Astrocyte (in vitro differentiated cells and primary cell): Measurements from ENCODE around the gene CNTNAP2. TPM values are rescaled to one million over a fixed set of nuclear protein-coding genes. Genes with fewer than 3 reads are reported as not detected.

Experiments
- DNase-seq: peaks from one replicate; pipeline ENCODE4 v3.0.0-alpha.2; 2010; ENCODE audit warnings: low read depth
- FAIRE-seq: peaks from 2 replicates; lab custom pipeline; 2011; peaks lifted over from hg19 to GRCh38; lab: Jason Lieb, UNC
- H2AFZ ChIP-seq: 2 replicates; pipeline ENCODE4 v1.6.0; 2012; ENCODE audit warnings: low read depth, low read length, inconsistent platforms
- H3K27ac ChIP-seq: 2 replicates; pipeline ENCODE4 v1.5.1; 2011; ENCODE audit warnings: low read depth, low read length, inconsistent platforms
- H3K27me3 ChIP-seq: 2 replicates; pipeline ENCODE4 v1.6.0; 2011; ENCODE audit warnings: low read length, inconsistent platforms; ENCODE audit not compliant: insufficient read depth
- H3K36me3 ChIP-seq: 2 replicates; pipeline ENCODE4 v1.5.1; 2011; ENCODE audit warnings: low read length, inconsistent platforms; ENCODE audit not compliant: insufficient read depth
- H3K4me1 ChIP-seq: 2 replicates; pipeline ENCODE4 v1.5.1; 2011; ENCODE audit warnings: low read length, inconsistent platforms; ENCODE audit not compliant: insufficient read depth
- H3K4me2 ChIP-seq: 2 replicates; pipeline ENCODE4 v1.6.0; 2012; ENCODE audit warnings: low read length, inconsistent platforms
- H3K4me3 ChIP-seq: 2 replicates; pipeline ENCODE4 v1.5.1; 2011; ENCODE audit warnings: low read depth, mild to moderate bottlenecking, low read length, inconsistent platforms; ENCODE audit not compliant: insufficient read depth
- H3K79me2 ChIP-seq: 2 replicates; pipeline ENCODE4 v1.6.0; 2012; ENCODE audit warnings: mild to moderate bottlenecking, low read length, inconsistent platforms; ENCODE audit not compliant: insufficient read depth
- H3K9ac ChIP-seq: 2 replicates; pipeline ENCODE4 v1.6.0; 2012; ENCODE audit warnings: mild to moderate bottlenecking, low read length, inconsistent platforms
- H3K9me3 ChIP-seq: 2 replicates; pipeline ENCODE4 v1.5.1; 2012; ENCODE audit warnings: low read depth, mild to moderate bottlenecking, low read length, inconsistent platforms; ENCODE audit not compliant: insufficient read depth
- H4K20me1 ChIP-seq: 2 replicates; pipeline ENCODE4 v1.6.0; 2012; ENCODE audit warnings: low read length, inconsistent platforms; ENCODE audit not compliant: insufficient read depth
- H3K27ac Mint-ChIP-seq: one replicate; pipeline ENCODE4 v1.8.0; 2021; ENCODE audit warnings: mild to moderate bottlenecking, mixed read lengths; ENCODE audit not compliant: unreplicated experiment
- H3K27me3 Mint-ChIP-seq: one replicate; pipeline ENCODE4 v1.8.0; 2021; ENCODE audit warnings: low read depth, mixed read lengths; ENCODE audit not compliant: unreplicated experiment
- H3K36me3 Mint-ChIP-seq: one replicate; pipeline ENCODE4 v1.8.0; 2021; ENCODE audit warnings: low read depth, mixed read lengths; ENCODE audit not compliant: unreplicated experiment
- H3K4me1 Mint-ChIP-seq: one replicate; pipeline ENCODE4 v1.8.0; 2021; ENCODE audit warnings: low read depth, mixed read lengths; ENCODE audit not compliant: unreplicated experiment
- H3K4me3 Mint-ChIP-seq: one replicate; pipeline ENCODE4 v1.8.0; 2021; ENCODE audit warnings: mild to moderate bottlenecking, moderate library complexity, mixed read lengths; ENCODE audit not compliant: unreplicated experiment
- H3K9me3 Mint-ChIP-seq: one replicate; pipeline ENCODE4 v1.8.0; 2021; ENCODE audit warnings: mild to moderate bottlenecking, mixed read lengths; ENCODE audit not compliant: unreplicated experiment
- CTCF ChIP-seq: IDR thresholded peaks from 2 replicates; pipeline ENCODE4 v1.5.1; 2011; ENCODE audit warnings: low read depth, mild to moderate bottlenecking, inconsistent platforms, low read length, moderate library complexity; ENCODE audit not compliant: insufficient read depth
- EZH2 ChIP-seq: IDR thresholded peaks from 2 replicates; pipeline ENCODE4 v1.6.1; 2012; ENCODE audit warnings: mild to moderate bottlenecking, low read length, inconsistent platforms; ENCODE audit not compliant: insufficient read depth
- total RNA-seq: library from RNA; stranded (reverse); gene quantifications from 2 replicates; pipeline ENCODE4 v1.2.1, GENCODE V29; 2021

CNTNAP2 gene
- total RNA-seq, 1 donor from 2014 or later = 20.0 TPM

DNA sequence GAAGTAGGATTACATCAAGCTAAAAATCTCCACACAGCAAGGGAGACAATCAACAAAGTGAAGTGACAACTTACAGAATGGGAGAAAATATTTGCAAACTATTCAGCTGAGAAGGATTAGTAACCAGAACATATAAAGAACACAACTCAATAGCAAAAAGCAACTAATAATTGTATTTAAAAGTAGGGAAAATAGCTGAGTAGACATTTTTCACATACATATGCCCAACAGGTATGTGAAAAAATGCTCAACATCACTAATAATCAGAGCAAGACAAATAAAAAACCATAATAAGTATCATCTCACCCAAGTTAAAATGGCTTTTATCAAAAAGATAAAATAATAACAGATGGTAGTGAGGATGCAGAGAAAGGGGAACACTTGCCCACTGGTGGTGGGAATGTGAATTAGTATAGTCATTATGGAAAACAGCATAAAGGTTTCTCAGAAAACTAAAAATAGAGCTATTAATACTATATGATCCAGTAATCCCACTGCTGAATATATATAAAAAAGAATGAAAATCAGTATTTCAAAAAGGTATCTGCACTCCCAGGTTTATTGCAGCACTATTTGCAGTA, 1689.5 kb downstream of the CNTNAP2 start:
- FAIRE-seq = no peak
- peaks cover 7% of the 10 kb centered on the region for H3K9me3 Mint-ChIP-seq
- TF ChIP-seq CTCF (no peak), EZH2 (no peak)
- no peak overlapping the region for H3K4me3 Mint-ChIP-seq
- Histone ChIP-seq H3K27me3 (no peaks in the 10 kb centered on the region), H3K79me2 (no peaks in the 10 kb centered on the region), H3K27ac (no peak overlapping the region), H4K20me1 (no peaks in the 10 kb centered on the region), H3K9ac (no peak overlapping the region), H3K4me2 (no peak overlapping the region), H3K36me3 (no peaks in the 10 kb centered on the region), H3K9me3 (no peaks in the 10 kb centered on the region), H3K4me3 (no peak overlapping the region), H3K4me1 (no peaks in the 10 kb centered on the region), H2AFZ (no peak overlapping the region)
- no peak overlapping the region for H3K27ac Mint-ChIP-seq
- H3K4me1 Mint-ChIP-seq = no peaks in the 10 kb centered on the region
- H3K36me3 Mint-ChIP-seq = no peaks in the 10 kb centered on the region
- no peaks in the 10 kb centered on the region for H3K27me3 Mint-ChIP-seq
- no peak for DNase-seq

GRCh38 chr7:147809786-147810185, 1693.2 kb downstream of the CNTNAP2 start:
- no peaks in the 10 kb centered on the region for H3K4me1 Mint-ChIP-seq
- no peak overlapping the region for H3K4me3 ChIP-seq
- peaks cover 3% of the 10 kb centered on the region for H3K9me3 Mint-ChIP-seq
- no peaks in the 10 kb centered on the region for H3K36me3 Mint-ChIP-seq
- H3K36me3 ChIP-seq = no peaks in the 10 kb centered on the region
- no peaks in the 10 kb centered on the region for H3K9me3 ChIP-seq
- FAIRE-seq (no peak), DNase-seq (no peak)
- no peak overlapping the region for H3K9ac ChIP-seq
- H3K27me3 ChIP-seq = no peaks in the 10 kb centered on the region
- H3K27ac ChIP-seq = no peak overlapping the region
- TF ChIP-seq EZH2 (no peak), CTCF (no peak)
- H3K4me2 ChIP-seq = no peak overlapping the region
- no peak overlapping the region for H3K4me3 Mint-ChIP-seq
- H3K27ac Mint-ChIP-seq = no peak overlapping the region
- H3K4me1 ChIP-seq = no peaks in the 10 kb centered on the region
- no peaks in the 10 kb centered on the region for H3K27me3 Mint-ChIP-seq
- no peaks in the 10 kb centered on the region for H3K79me2 ChIP-seq
- no peaks in the 10 kb centered on the region for H4K20me1 ChIP-seq
- H2AFZ ChIP-seq = no peak overlapping the region

- Histone ChIP-seq H2AFZ (no peak overlapping the region), H3K36me3 (no peaks in the 10 kb centered on the region), H3K4me2 (no peak overlapping the region), H3K27me3 (no peaks in the 10 kb centered on the region), H3K79me2 (no peaks in the 10 kb centered on the region), H3K9ac (no peak overlapping the region), H3K27ac (no peak overlapping the region), H3K4me1 (no peaks in the 10 kb centered on the region), H4K20me1 (no peaks in the 10 kb centered on the region), H3K4me3 (no peak overlapping the region), H3K9me3 (no peaks in the 10 kb centered on the region)
- H3K9me3 Mint-ChIP-seq = peaks cover 3% of the 10 kb centered on the region
- no peaks in the 10 kb centered on the region for H3K27me3 Mint-ChIP-seq
- no peak overlapping the region for H3K4me3 Mint-ChIP-seq
- no peak for TF ChIP-seq EZH2
- no peak for TF ChIP-seq CTCF
- FAIRE-seq (no peak), DNase-seq (no peak)
- no peak overlapping the region for H3K27ac Mint-ChIP-seq
- H3K36me3 Mint-ChIP-seq = no peaks in the 10 kb centered on the region
- H3K4me1 Mint-ChIP-seq = no peaks in the 10 kb centered on the region
Measured at GRCh38 chr7:147810269-147810668, 1693.7 kb downstream of the CNTNAP2 start.
